Naive B cell (primary cell): ENCODE results near the gene C5orf47. TPM values are rescaled to one million over a fixed set of nuclear protein-coding genes. Genes with fewer than 3 reads are reported as not detected.
"Not testable (repeated sequence)": the region's sequence is repeated elsewhere in the genome, so short reads cannot be mapped to it uniquely, and the experiment has no call there.

Experiments
- ATAC-seq, 2 donors: fragments of 150-1000 bp; cut with Tn5 transposase; 2 replicates each; pipeline ENCODE4 v1.10.0; 2021; ENCODE audit warnings: low read depth in 2 of 2, mild to moderate bottlenecking in 2 of 2, moderate library complexity in 2 of 2
- DNase-seq: peaks from one replicate; pipeline ENCODE4 v3.0.0; 2022
- H3K27ac Mint-ChIP-seq, 6 donors: one replicate each; pipeline ENCODE4 v1.8.0; 2020 to 2022; ENCODE audit warnings: mild to moderate bottlenecking in 6 of 6, mixed read lengths in 6 of 6, moderate library complexity in 5 of 6, inconsistent platforms in 2 of 6
- H3K27me3 Mint-ChIP-seq, 3 donors: one replicate each; pipeline ENCODE4 v1.8.0; 2021 to 2022; ENCODE audit warnings: mixed read lengths in 3 of 3, mild to moderate bottlenecking in 1 of 3
- H3K36me3 Mint-ChIP-seq, 2 donors: one replicate each; pipeline ENCODE4 v1.8.0; 2020 to 2022; ENCODE audit warnings: mixed read lengths in 2 of 2, inconsistent platforms in 1 of 2, mild to moderate bottlenecking in 1 of 2
- H3K4me1 Mint-ChIP-seq, 3 donors: one replicate each; pipeline ENCODE4 v1.8.0; 2020 to 2022; ENCODE audit warnings: mixed read lengths in 3 of 3, inconsistent platforms in 1 of 3, mild to moderate bottlenecking in 1 of 3, moderate library complexity in 1 of 3
- H3K4me3 Mint-ChIP-seq, 8 donors: one replicate each; pipeline ENCODE4 v1.8.0; 2020 to 2022; ENCODE audit warnings: mild to moderate bottlenecking in 8 of 8, mixed read lengths in 8 of 8, moderate library complexity in 8 of 8, inconsistent platforms in 2 of 8
- H3K9me3 Mint-ChIP-seq, 7 donors: one replicate each; pipeline ENCODE4 v1.8.0; 2020 to 2022; ENCODE audit warnings: mixed read lengths in 7 of 7, mild to moderate bottlenecking in 5 of 7, inconsistent platforms in 2 of 7, moderate library complexity in 1 of 7
- polyA plus RNA-seq, 6 donors: library from polyadenylated mRNA; unstranded; fragments of 300-500 nt; fragmentation: Illumina TruSeq; gene quantifications; one replicate each; pipeline ENCODE4 v1.2.3, GENCODE V29; 2021; ENCODE audit warnings: low read depth in 6 of 6

C5orf47 gene
- polyA plus RNA-seq, 6 donors from 2014 or later, result not detected

- Mint-ChIP-seq H3K4me1 (peaks cover 4 to 14% (median 12%) of the 10 kb centered on the region in 3 donors), H3K9me3 (no peaks in the 10 kb centered on the region), H3K36me3 (peaks cover 0 to 8% of the 10 kb centered on the region in 2 donors), H3K4me3 (peak overlapping the region; percentile 52 to 89 (median 83)), H3K27me3 (peaks cover 21 to 52% (median 52%) of the 10 kb centered on the region in 3 donors), H3K27ac (peak overlapping the region in 1 of 6 donors; percentile 87)
- DNase-seq, result no peak
- peak; percentile 15 to 16 for ATAC-seq
These were observed 15.4 kb upstream of the C5orf47 start for GRCh38 chr5:173973616-173973969.

- H3K27ac Mint-ChIP-seq, result no peak overlapping the region
- peaks cover 4 to 14% (median 12%) of the 10 kb centered on the region in 3 donors for H3K4me1 Mint-ChIP-seq
- DNase-seq, result no peak
- peaks cover 0 to 8% of the 10 kb centered on the region in 2 donors for H3K36me3 Mint-ChIP-seq
- no peaks in the 10 kb centered on the region for H3K9me3 Mint-ChIP-seq
- peaks cover 28 to 61% (median 46%) of the 10 kb centered on the region in 3 donors for H3K27me3 Mint-ChIP-seq
- ATAC-seq, result no peak
- peak overlapping the region in 1 of 8 donors; percentile 54 for H3K4me3 Mint-ChIP-seq
These were observed 14.2 kb upstream of the C5orf47 start for GRCh38 chr5:173974688-173975239.

GRCh38 chr5:173981185-173981761, 7.7 kb upstream of the C5orf47 start:
- H3K4me3 Mint-ChIP-seq, result no peak overlapping the region
- no peak overlapping the region for H3K27ac Mint-ChIP-seq
- H3K27me3 Mint-ChIP-seq, result peaks cover 45 to 81% (median 60%) of the 10 kb centered on the region in 3 donors
- no peaks in the 10 kb centered on the region for H3K4me1 Mint-ChIP-seq
- no peak for ATAC-seq
- H3K9me3 Mint-ChIP-seq, result peaks cover 3 to 18% (median 5%) of the 10 kb centered on the region in 7 donors
- H3K36me3 Mint-ChIP-seq, result peaks cover 0 to 13% of the 10 kb centered on the region in 2 donors
- no peak for DNase-seq

GRCh38 chr5:173984218-173984617, 4.8 kb upstream of the C5orf47 start:
- H3K27me3 Mint-ChIP-seq, result peaks cover 32 to 58% (median 44%) of the 10 kb centered on the region in 3 donors
- H3K4me1 Mint-ChIP-seq, result no peaks in the 10 kb centered on the region
- peaks cover 0 to 13% of the 10 kb centered on the region in 2 donors for H3K36me3 Mint-ChIP-seq
- DNase-seq (no peak), ATAC-seq (no peak)
- H3K9me3 Mint-ChIP-seq, result peaks cover 3 to 18% (median 5%) of the 10 kb centered on the region in 7 donors
- no peak overlapping the region for H3K27ac Mint-ChIP-seq
- no peak overlapping the region for H3K4me3 Mint-ChIP-seq

GRCh38 chr5:173989432-173990082, 587 bp downstream of the C5orf47 start:
- peaks cover 18 to 25% (median 20%) of the 10 kb centered on the region in 3 donors for H3K27me3 Mint-ChIP-seq
- no peak overlapping the region for H3K27ac Mint-ChIP-seq
- no peaks in the 10 kb centered on the region for H3K36me3 Mint-ChIP-seq
- ATAC-seq (no peak), DNase-seq (no peak)
- no peaks in the 10 kb centered on the region for H3K4me1 Mint-ChIP-seq
- H3K4me3 Mint-ChIP-seq, result no peak overlapping the region
- H3K9me3 Mint-ChIP-seq, result peaks cover 0 to 11% (median 3%) of the 10 kb centered on the region in 7 donors

- Mint-ChIP-seq H3K4me3 (no peak overlapping the region), H3K9me3 (no peaks in the 10 kb centered on the region)
- no peak for DNase-seq
These were observed 8.4 kb downstream of the C5orf47 start for GRCh38 chr5:173997331-173997730.

GRCh38 chr5:173998531-173998930, 9.6 kb downstream of the C5orf47 start:
- Mint-ChIP-seq H3K4me1 (no peaks in the 10 kb centered on the region), H3K36me3 (no peaks in the 10 kb centered on the region), H3K27me3 (peaks cover 34 to 53% (median 41%) of the 10 kb centered on the region in 3 donors), H3K9me3 (no peaks in the 10 kb centered on the region), H3K27ac (no peak overlapping the region), H3K4me3 (no peak overlapping the region)
- DNase-seq (no peak), ATAC-seq (no peak)

More at GRCh38 chr5:173997331-173997730, 8.4 kb downstream of the C5orf47 start:
- Mint-ChIP-seq H3K36me3 (no peaks in the 10 kb centered on the region), H3K27ac (peak overlapping the region in 1 of 6 donors; percentile 28), H3K27me3 (peaks cover 28 to 45% (median 40%) of the 10 kb centered on the region in 3 donors), H3K4me1 (no peaks in the 10 kb centered on the region)
- no peak for ATAC-seq

GRCh38 chr5:174000076-174000475, 11.1 kb downstream of the C5orf47 start:
- Mint-ChIP-seq H3K27me3 (peaks cover 34 to 47% (median 37%) of the 10 kb centered on the region in 3 donors), H3K36me3 (no peaks in the 10 kb centered on the region), H3K27ac (no peak overlapping the region), H3K9me3 (no peaks in the 10 kb centered on the region), H3K4me3 (no peak overlapping the region), H3K4me1 (no peaks in the 10 kb centered on the region)
- DNase-seq (no peak), ATAC-seq (no peak)

GRCh38 chr5:174003795-174004194, 14.8 kb downstream of the C5orf47 start:
- Mint-ChIP-seq H3K4me3 (no peak overlapping the region), H3K4me1 (no peaks in the 10 kb centered on the region), H3K9me3 (no peaks in the 10 kb centered on the region), H3K36me3 (no peaks in the 10 kb centered on the region), H3K27ac (no peak overlapping the region), H3K27me3 (peaks cover 23 to 41% (median 24%) of the 10 kb centered on the region in 3 donors)
- DNase-seq, result no peak
- no peak for ATAC-seq

- H3K27me3 Mint-ChIP-seq, result peaks cover 9 to 28% (median 24%) of the 10 kb centered on the region in 3 donors
- H3K36me3 Mint-ChIP-seq, result no peaks in the 10 kb centered on the region
- no peaks in the 10 kb centered on the region for H3K4me1 Mint-ChIP-seq
- no peak overlapping the region for H3K4me3 Mint-ChIP-seq
- H3K27ac Mint-ChIP-seq, result no peak overlapping the region
- ATAC-seq, result no peak
- H3K9me3 Mint-ChIP-seq, result peaks cover 0 to 2% (median 0%) of the 10 kb centered on the region in 7 donors
- no peak for DNase-seq
These were observed 20.0 kb downstream of the C5orf47 start for GRCh38 chr5:174008922-174009321.

GRCh38 chr5:174010365-174010764, 21.4 kb downstream of the C5orf47 start:
- peaks cover 9 to 27% (median 24%) of the 10 kb centered on the region in 3 donors for H3K27me3 Mint-ChIP-seq
- no peak for ATAC-seq
- DNase-seq, result no peak
- H3K27ac Mint-ChIP-seq, result no peak overlapping the region
- H3K4me3 Mint-ChIP-seq, result no peak overlapping the region
- no peaks in the 10 kb centered on the region for H3K36me3 Mint-ChIP-seq
- peaks cover 0 to 5% (median 0%) of the 10 kb centered on the region in 7 donors for H3K9me3 Mint-ChIP-seq
- H3K4me1 Mint-ChIP-seq, result no peaks in the 10 kb centered on the region

GRCh38 chr5:174011441-174011840, 22.5 kb downstream of the C5orf47 start:
- Mint-ChIP-seq H3K4me3 (no peak overlapping the region), H3K36me3 (no peaks in the 10 kb centered on the region), H3K4me1 (no peaks in the 10 kb centered on the region), H3K27me3 (peaks cover 3 to 20% (median 19%) of the 10 kb centered on the region in 3 donors), H3K9me3 (peaks cover 0 to 5% (median 0%) of the 10 kb centered on the region in 7 donors), H3K27ac (no peak overlapping the region)
- DNase-seq (no peak), ATAC-seq (no peak)

GRCh38 chr5:174020069-174020927, 31.3 kb downstream of the C5orf47 start:
- H3K4me1 Mint-ChIP-seq, DNase-seq, ATAC-seq, H3K36me3 Mint-ChIP-seq, H3K4me3 Mint-ChIP-seq: not testable (repeated sequence)
- Mint-ChIP-seq H3K9me3 (peaks cover 0 to 15% (median 5%) of the 10 kb centered on the region in 7 donors), H3K27ac (peak overlapping the region in 1 of 6 donors; percentile 34), H3K27me3 (peaks cover 24 to 39% (median 38%) of the 10 kb centered on the region in 3 donors)
